NCI-H1694 treated with DMSO at 0.1 percent for 48 hours (cell line): ENCODE data around the gene FHDC1.

Experiments
- DNase-seq: peaks from one replicate; lab custom pipeline; 2025; lab: John Stamatoyannopoulos, UW

Gene FHDC1

GRCh38 chr4:153005899-153006381 is 69.8 kb downstream of the FHDC1 start:
- no peak for DNase-seq

- DNase-seq: no peak
These were observed 72.6 kb downstream of the FHDC1 start for GRCh38 chr4:153008578-153009199.

GRCh38 chr4:153010146-153010545 is 74.0 kb downstream of the FHDC1 start:
- no peak for DNase-seq

- peak; percentile 72 for DNase-seq
These were observed 77.3 kb downstream of the FHDC1 start for GRCh38 chr4:153013202-153013977.

GRCh38 chr4:153014460-153014859 is 78.3 kb downstream of the FHDC1 start:
- DNase-seq: no peak

- DNase-seq: no peak
These were observed 80.5 kb downstream of the FHDC1 start for GRCh38 chr4:153016592-153016991.

- no peak for DNase-seq
These were observed 81.9 kb downstream of the FHDC1 start for GRCh38 chr4:153018031-153018430.

GRCh38 chr4:153018684-153019083 is 82.6 kb downstream of the FHDC1 start:
- peak; percentile 91 for DNase-seq

GRCh38 chr4:153019906-153020305 is 83.8 kb downstream of the FHDC1 start:
- no peak for DNase-seq

GRCh38 chr4:153020457-153020856 is 84.3 kb downstream of the FHDC1 start:
- no peak for DNase-seq

- DNase-seq: no peak
These were observed 85.2 kb downstream of the FHDC1 start for GRCh38 chr4:153021276-153021675.

GRCh38 chr4:153022241-153022715 is 86.2 kb downstream of the FHDC1 start:
- no peak for DNase-seq

- DNase-seq: no peak
These were observed 87.0 kb downstream of the FHDC1 start for GRCh38 chr4:153023139-153023538.

- no peak for DNase-seq
These were observed 87.7 kb downstream of the FHDC1 start for GRCh38 chr4:153023692-153024394.

- no peak for DNase-seq
These were observed 88.3 kb downstream of the FHDC1 start for GRCh38 chr4:153024466-153024865.

GRCh38 chr4:153025406-153025805 is 89.3 kb downstream of the FHDC1 start:
- DNase-seq: no peak

- DNase-seq: no peak
These were observed 90.6 kb downstream of the FHDC1 start for GRCh38 chr4:153026591-153027346.

- no peak for DNase-seq
These were observed 91.7 kb downstream of the FHDC1 start for GRCh38 chr4:153027866-153028265.

GRCh38 chr4:153028535-153028934 is 92.4 kb downstream of the FHDC1 start:
- no peak for DNase-seq
